RWPE1 (cell line): Measurements from ENCODE around the gene OBI1.

Experiments
- CTCF ChIA-PET: fragments of 350-600 bp; sonication (Branson Sonifier 250); formaldehyde crosslinking; extraction: SDS; loops from one replicate; lab custom pipeline; 2021; lab: Yijun Ruan, JAX
- POLR2A ChIA-PET: fragments of 400-600 bp; formaldehyde crosslinking; extraction: SDS; loops from one replicate; lab custom pipeline; 2020; ENCODE audit warnings: antibody characterized with exemption; ENCODE audit not compliant: low non-redundant PET; lab: Yijun Ruan, JAX
- DNase-seq: peaks from one replicate; pipeline ENCODE4 v3.0.0; 2012; ENCODE audit warnings: low spot score
- H3K27ac ChIP-seq: fragments of 450-650 bp; 2 replicates; pipeline ENCODE4 v1.5.1; 2017
- TF ChIP-seq, protein P1 (sequence below): fragments of 450-650 bp; conservative IDR thresholded peaks from 2 replicates; pipeline ENCODE4 v1.5.1; 2017; ENCODE audit warnings: low read depth, mild to moderate bottlenecking

Gene OBI1

DNA sequence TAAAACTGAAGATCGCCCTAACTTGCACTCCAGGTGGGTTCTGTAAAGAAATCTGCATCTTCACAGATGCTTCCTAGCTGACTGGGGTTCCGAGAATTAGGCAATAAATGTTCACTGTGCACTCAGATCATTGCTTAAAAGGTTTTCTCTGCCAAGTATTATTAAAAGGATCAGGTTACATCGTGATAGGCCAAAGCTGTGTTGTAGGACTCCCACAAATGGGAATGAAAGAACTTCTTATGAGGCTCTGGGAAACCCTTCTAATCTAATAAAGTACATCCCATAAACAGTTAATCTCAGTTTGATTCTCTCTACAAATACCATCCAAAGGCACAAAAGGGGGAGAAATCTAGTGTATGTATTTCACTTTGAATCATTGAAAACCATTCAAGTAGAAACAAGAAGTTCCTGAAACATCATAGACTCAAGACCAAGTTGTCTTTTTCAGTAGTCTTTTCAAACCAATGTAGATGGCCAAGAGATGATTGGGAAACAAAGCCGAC is 48.5 kb downstream of the OBI1 start:
- no peak for DNase-seq
- CTCF ChIA-PET = no interaction called here
- TF ChIP-seq, protein P1, sequence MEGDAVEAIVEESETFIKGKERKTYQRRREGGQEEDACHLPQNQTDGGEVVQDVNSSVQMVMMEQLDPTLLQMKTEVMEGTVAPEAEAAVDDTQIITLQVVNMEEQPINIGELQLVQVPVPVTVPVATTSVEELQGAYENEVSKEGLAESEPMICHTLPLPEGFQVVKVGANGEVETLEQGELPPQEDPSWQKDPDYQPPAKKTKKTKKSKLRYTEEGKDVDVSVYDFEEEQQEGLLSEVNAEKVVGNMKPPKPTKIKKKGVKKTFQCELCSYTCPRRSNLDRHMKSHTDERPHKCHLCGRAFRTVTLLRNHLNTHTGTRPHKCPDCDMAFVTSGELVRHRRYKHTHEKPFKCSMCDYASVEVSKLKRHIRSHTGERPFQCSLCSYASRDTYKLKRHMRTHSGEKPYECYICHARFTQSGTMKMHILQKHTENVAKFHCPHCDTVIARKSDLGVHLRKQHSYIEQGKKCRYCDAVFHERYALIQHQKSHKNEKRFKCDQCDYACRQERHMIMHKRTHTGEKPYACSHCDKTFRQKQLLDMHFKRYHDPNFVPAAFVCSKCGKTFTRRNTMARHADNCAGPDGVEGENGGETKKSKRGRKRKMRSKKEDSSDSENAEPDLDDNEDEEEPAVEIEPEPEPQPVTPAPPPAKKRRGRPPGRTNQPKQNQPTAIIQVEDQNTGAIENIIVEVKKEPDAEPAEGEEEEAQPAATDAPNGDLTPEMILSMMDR = no peak
- H3K27ac ChIP-seq = no peak overlapping the region
- POLR2A ChIA-PET = no interaction called here

- ChIA-PET CTCF (no interaction called here), POLR2A (no interaction called here)
- DNase-seq = no peak
- no peak overlapping the region for H3K27ac ChIP-seq
- TF ChIP-seq, protein P1 = no peak
These were observed 49.3 kb downstream of the OBI1 start for GRCh38 chr13:78609464-78610205.

DNA sequence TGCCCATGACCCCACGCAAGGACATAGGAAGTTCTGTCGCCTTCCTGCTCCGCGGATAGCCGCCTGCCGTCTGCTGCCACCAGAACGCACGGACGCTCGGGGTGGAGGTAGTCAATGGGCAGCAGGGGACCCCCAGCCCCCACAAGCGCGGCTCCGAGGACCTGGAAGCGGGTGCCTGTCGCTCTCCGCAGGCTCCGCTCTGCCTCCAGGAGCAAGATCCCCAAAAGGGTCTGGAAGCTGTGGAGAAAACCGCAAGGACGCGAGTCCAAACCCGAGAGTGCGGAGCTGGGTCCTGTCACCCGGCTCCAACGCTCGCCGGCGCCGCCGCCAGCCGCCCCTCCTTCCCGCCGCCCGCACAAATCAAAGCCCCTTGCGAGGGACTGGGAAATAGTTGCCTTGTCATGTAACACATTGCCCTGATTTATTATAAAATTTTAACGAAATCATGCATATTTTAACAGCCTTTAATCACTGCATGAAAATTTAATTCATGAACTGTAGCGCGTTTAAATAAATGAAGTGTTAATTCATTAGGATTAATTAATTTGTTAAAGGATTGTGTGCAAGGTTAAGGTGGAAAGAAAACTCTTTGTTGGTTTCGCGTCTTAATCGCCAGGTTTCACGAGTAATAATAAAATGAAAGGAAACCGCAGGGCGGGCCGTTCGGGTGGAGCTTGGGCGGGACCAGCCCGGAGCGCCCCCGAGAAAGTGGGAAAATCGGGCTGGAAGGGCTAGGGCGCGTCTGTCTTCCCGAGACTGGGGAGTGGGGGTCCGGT is 50.1 kb downstream of the OBI1 start:
- DNase-seq = no peak
- ChIA-PET CTCF (interaction anchor here (0.6 kb wide), 1 partner anchor 101 kb away, joined by 3 read pairs; no protein-coding TSS in a partner anchor), POLR2A (no interaction called here)
- TF ChIP-seq, protein P1 = no peak
- no peak overlapping the region for H3K27ac ChIP-seq

DNA sequence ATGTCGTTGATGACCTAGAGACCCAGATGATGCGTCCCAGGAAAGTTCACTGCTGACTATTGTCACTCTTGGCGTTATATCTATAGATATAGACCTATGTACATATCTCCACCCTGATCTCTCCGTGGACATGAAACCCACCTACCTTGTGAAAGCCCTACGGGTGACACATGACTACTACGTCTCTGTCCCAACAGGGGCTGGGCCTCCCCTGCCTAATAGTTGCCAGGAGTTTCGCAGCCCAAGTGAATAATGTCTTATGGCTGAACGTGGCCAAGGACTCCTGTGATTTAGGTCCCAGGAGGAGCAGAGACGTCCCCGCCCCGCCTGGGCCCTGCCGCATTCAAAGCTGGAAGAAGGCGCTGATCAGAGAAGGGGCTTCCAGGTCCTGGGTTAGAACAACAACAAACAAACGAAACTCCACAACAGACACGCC is 50.7 kb downstream of the OBI1 start:
- ChIA-PET POLR2A (no interaction called here), CTCF (no interaction called here)
- TF ChIP-seq, protein P1 = no peak
- H3K27ac ChIP-seq = no peak overlapping the region
- DNase-seq = no peak

GRCh38 chr13:78607409-78608251 is 51.3 kb downstream of the OBI1 start:
- CTCF ChIA-PET = interaction anchor here (0.6 kb wide), 1 partner anchor 244 kb away, joined by 3 read pairs; no protein-coding TSS in a partner anchor
- no peak overlapping the region for H3K27ac ChIP-seq
- no peak for DNase-seq
- POLR2A ChIA-PET = no interaction called here
- TF ChIP-seq, protein P1 = no peak
